ENCODE measurements around the gene TMEM94.

Gene TMEM94

GRCh38 chr17:75530837-75531720 is 74.6 kb downstream of the TMEM94 start:
- no peak for DNase-seq

- DNase-seq = no peak
Observed at GRCh38 chr17:75531721-75532072, 75.3 kb downstream of the TMEM94 start.

- DNase-seq = peak; percentile 89
Observed at GRCh38 chr17:75535119-75535537, 78.7 kb downstream of the TMEM94 start.

GRCh38 chr17:75535871-75536270 is 79.4 kb downstream of the TMEM94 start:
- DNase-seq = no peak

- DNase-seq = no peak
Observed at GRCh38 chr17:75536366-75536765, 79.9 kb downstream of the TMEM94 start.

GRCh38 chr17:75539967-75540729 is 83.7 kb downstream of the TMEM94 start:
- DNase-seq = no peak

- no peak for DNase-seq
Observed at GRCh38 chr17:75540923-75541503, 84.6 kb downstream of the TMEM94 start.

GRCh38 chr17:75542229-75542628 is 85.8 kb downstream of the TMEM94 start:
- DNase-seq = no peak

- DNase-seq = no peak
Observed at GRCh38 chr17:75542728-75543336, 86.4 kb downstream of the TMEM94 start.

GRCh38 chr17:75544250-75544649 is 87.8 kb downstream of the TMEM94 start:
- no peak for DNase-seq

- no peak for DNase-seq
Observed at GRCh38 chr17:75546181-75546580, 89.7 kb downstream of the TMEM94 start.

GRCh38 chr17:75547091-75547490 is 90.7 kb downstream of the TMEM94 start:
- no peak for DNase-seq

- DNase-seq = no peak
Observed at GRCh38 chr17:75548813-75549212, 92.4 kb downstream of the TMEM94 start.

Measured in hematopoietic multipotent progenitor cell treated with erythropoietin and hydrocortisone succinate and interleukin-3 and kit ligand, for 6 days (in vitro differentiated cells).